Stomach (tissue), 9 donors: ENCODE results near the gene C1orf53. TPM values are rescaled to one million over a fixed set of nuclear protein-coding genes. Genes with fewer than 3 reads are reported as not detected.

Source experiments
- DNase-seq, 2 donors: peaks; one replicate each; pipeline versions ENCODE4 v3.0.0 to v3.0.0-alpha.2; 2013 to 2019
- H3K27ac ChIP-seq, 5 donors: fragments of 200-600 bp in 4 of 5; sonication (generic) in 4 of 5; one replicate each; pipeline ENCODE4 v1.5.1; 2013 to 2019; ENCODE audit warnings: mild to moderate bottlenecking in 1 of 5, moderate library complexity in 1 of 5
- H3K27me3 ChIP-seq, 3 donors: fragments of 200-600 bp; sonication (generic); one replicate each; pipeline ENCODE4 v1.5.1; 2017 to 2019; ENCODE audit warnings: mixed run types in 1 of 3
- H3K36me3 ChIP-seq, 4 donors: fragments of 200-600 bp; sonication (generic); 1 replicate in 3 of 4; 2 replicates in 1 of 4; pipeline ENCODE4 v1.5.1; 2016 to 2019
- H3K4me1 ChIP-seq, 4 donors: fragments of 200-600 bp; sonication (generic); one replicate each; pipeline ENCODE4 v1.5.1; 2016 to 2019
- H3K4me3 ChIP-seq, 4 donors: fragments of 200-600 bp; sonication (generic) in 3 of 4; one replicate each; pipeline ENCODE4 v1.5.1; 2016 to 2019; ENCODE audit warnings: mild to moderate bottlenecking in 1 of 4
- H3K9me3 ChIP-seq, 4 donors: fragments of 200-600 bp; sonication (generic); one replicate each; pipeline ENCODE4 v1.5.1; 2016 to 2019
- EP300 ChIP-seq: sonication (generic); formaldehyde crosslinking; IDR thresholded peaks from one replicate; pipeline ENCODE4 v1.6.1; 2017; ENCODE audit warnings: antibody characterized with exemption
- POLR2A ChIP-seq, 4 donors: fragments of 450-650 bp; IDR thresholded peaks; one replicate each; pipeline ENCODE4 v1.6.1; 2016; ENCODE audit warnings: antibody characterized with exemption in 4 of 4, control low read depth in 2 of 4, mild to moderate bottlenecking in 1 of 4, moderate library complexity in 1 of 4
- POLR2AphosphoS5 ChIP-seq, 3 donors: sonication (generic); formaldehyde crosslinking; IDR thresholded peaks; one replicate each; pipeline ENCODE4 v1.6.1; 2016; ENCODE audit warnings: antibody characterized with exemption in 3 of 3
- WGBS, 5 donors: extraction: QIAGEN DNeasy Blood & Tissue Kit in 3 of 5; methylation state at CpG; one replicate each; pipeline versions ENCODE4 v1.1.5 to v1.1.7; 2013 to 2018; 5-methylcytosine and 5-hydroxymethylcytosine counted together
- intact Hi-C: fragments of 100-400 bp; cut with DNase I; formaldehyde crosslinking; loops from one replicate; pipeline ENCODE4 v1.15.1; 2023; ENCODE audit warnings: low total_unique reads
- polyA plus RNA-seq, 3 donors: library from polyadenylated mRNA; stranded (reverse); fragments of 200-250 nt; gene quantifications; one replicate each; pipeline ENCODE4 v1.2.3, GENCODE V29; 2013
- total RNA-seq, 5 donors: library from RNA; depleted of rRNA; stranded (reverse); fragments of >200 nt; gene quantifications; one replicate each; pipeline versions ENCODE4 v1.1.0 to v1.2.3, GENCODE V29; 2014 to 2016
- TF ChIP-seq, protein P1 (sequence below), 7 experiments: fragments of 450-650 bp in 4 of 7; fragments of 200-600 bp in 3 of 7; sonication (generic) in 3 of 7; IDR thresholded peaks; one replicate each; pipeline ENCODE4 v1.5.1; 2016 to 2019; ENCODE audit warnings: antibody characterized with exemption in 7 of 7, control low read depth in 2 of 7, mild to moderate bottlenecking in 1 of 7
- donor health status: healthy with polysubstance abuse.
- donor health status: Bipolar disorder and iron deficiency.
- donor health status: healthy.

Gene C1orf53
- total and polyA plus RNA-seq, 8 donors, result 3.9 to 11.7 TPM; not detected in 6

DNA sequence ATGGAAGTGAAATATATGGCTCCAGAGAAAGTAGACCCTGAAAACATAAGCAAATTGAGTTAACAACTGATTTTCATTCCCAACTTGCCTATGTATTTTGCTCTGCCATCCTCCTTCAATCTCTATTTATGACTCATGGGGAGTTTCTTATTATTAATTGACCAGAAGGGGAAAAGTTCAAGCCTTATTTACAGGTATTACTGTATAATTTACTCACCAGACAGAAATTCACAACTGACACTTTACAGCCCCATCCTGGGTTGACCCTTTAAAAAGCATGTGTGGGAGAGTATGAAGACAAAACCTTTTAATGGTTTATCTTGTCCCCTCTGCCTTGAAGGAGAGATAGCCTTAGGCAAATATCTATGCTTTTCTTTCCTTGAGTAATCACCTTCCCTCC lies 39.8 kb upstream of the C1orf53 start:
- H3K27me3 ChIP-seq, result no peaks in the 10 kb centered on the region
- no peak overlapping the region for H3K4me3 ChIP-seq
- H3K4me1 ChIP-seq, result no peaks in the 10 kb centered on the region
- H3K9me3 ChIP-seq, result no peaks in the 10 kb centered on the region
- no peak for DNase-seq
- intact Hi-C loops, result no loop called here
- no peak overlapping the region for H3K27ac ChIP-seq
- TF ChIP-seq, protein P1, sequence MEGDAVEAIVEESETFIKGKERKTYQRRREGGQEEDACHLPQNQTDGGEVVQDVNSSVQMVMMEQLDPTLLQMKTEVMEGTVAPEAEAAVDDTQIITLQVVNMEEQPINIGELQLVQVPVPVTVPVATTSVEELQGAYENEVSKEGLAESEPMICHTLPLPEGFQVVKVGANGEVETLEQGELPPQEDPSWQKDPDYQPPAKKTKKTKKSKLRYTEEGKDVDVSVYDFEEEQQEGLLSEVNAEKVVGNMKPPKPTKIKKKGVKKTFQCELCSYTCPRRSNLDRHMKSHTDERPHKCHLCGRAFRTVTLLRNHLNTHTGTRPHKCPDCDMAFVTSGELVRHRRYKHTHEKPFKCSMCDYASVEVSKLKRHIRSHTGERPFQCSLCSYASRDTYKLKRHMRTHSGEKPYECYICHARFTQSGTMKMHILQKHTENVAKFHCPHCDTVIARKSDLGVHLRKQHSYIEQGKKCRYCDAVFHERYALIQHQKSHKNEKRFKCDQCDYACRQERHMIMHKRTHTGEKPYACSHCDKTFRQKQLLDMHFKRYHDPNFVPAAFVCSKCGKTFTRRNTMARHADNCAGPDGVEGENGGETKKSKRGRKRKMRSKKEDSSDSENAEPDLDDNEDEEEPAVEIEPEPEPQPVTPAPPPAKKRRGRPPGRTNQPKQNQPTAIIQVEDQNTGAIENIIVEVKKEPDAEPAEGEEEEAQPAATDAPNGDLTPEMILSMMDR (IDR thresholded peaks at IDR 0.05), result no peak
- no peak for TF ChIP-seq POLR2AphosphoS5 (IDR thresholded peaks at IDR 0.05)
- no peak for TF ChIP-seq POLR2A (IDR thresholded peaks at IDR 0.05)
- no peak for TF ChIP-seq EP300
- H3K36me3 ChIP-seq, result no peaks in the 10 kb centered on the region

DNA sequence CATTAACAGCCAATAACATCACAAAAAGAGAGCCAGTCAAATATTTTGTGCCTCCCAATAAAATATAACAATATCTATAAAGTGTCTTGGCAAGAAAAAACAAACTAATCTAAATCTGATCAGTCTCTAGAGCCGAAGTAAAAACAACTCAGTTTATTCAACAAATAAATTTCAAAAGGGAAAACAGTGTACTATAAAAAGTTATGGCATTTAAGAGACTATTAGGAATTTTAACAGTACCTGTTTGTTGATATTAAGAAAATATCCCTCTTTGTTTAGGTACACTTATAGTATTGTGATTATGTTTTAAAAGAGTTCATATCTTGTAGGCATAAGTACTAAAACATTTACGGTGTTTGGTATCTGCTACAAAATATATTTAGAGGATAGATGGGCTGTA lies 36.6 kb upstream of the C1orf53 start:
- H3K9me3 ChIP-seq, result no peaks in the 10 kb centered on the region
- 47 to 75% (median 55%) methylated on average over 2 of the region's 2 CpGs for WGBS, 5 donors
- no peak overlapping the region for H3K4me3 ChIP-seq
- intact Hi-C loops, result no loop called here
- no peaks in the 10 kb centered on the region for H3K36me3 ChIP-seq
- H3K27ac ChIP-seq, result no peak overlapping the region
- no peaks in the 10 kb centered on the region for H3K4me1 ChIP-seq
- DNase-seq, result no peak
- TF ChIP-seq POLR2AphosphoS5 (IDR thresholded peaks at IDR 0.05) (no peak), EP300 (no peak), POLR2A (IDR thresholded peaks at IDR 0.05) (no peak)
- TF ChIP-seq, protein P1 (IDR thresholded peaks at IDR 0.05), result no peak
- H3K27me3 ChIP-seq, result no peaks in the 10 kb centered on the region

DNA sequence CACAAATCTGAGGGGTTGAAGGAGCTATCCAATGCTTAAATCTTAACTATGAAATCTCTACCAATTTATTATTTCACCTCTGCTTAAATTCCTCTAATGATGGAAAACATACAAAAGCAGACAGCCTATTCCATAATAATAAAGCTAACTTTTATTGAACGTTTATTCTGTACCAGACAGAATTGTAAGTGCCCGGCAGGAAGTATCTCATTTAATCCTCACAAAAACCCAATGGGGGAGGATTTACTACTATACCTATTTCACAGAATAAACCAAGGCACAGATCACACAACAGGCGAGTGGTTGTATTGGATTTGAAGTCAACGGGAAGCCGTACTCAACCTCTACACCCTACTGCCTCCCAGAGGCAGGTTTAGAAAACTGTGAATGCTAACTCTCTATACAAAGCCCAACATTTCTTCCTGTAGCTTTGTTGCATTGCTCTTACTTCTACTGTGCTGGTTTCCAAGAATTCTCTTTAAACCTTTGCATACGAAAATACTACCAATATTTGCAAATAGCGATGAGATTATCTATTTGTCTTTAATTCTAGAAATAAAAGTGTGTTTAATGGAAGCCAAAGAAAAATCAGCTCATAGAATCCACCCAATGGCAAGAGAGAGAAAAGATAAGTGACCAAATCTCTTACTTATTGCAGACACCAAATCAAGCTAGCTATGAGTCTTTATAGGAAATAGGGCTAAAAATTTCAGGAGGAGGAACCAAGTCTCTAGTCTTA lies 33.5 kb upstream of the C1orf53 start:
- Histone ChIP-seq H3K4me1 (no peaks in the 10 kb centered on the region), H3K27me3 (no peaks in the 10 kb centered on the region), H3K36me3 (no peaks in the 10 kb centered on the region), H3K9me3 (no peaks in the 10 kb centered on the region), H3K4me3 (no peak overlapping the region), H3K27ac (no peak overlapping the region)
- 5 to 12% (median 8%) methylated on average over 7 of the region's 7 CpGs for WGBS, 5 donors
- DNase-seq, result peak in 1 of 2 donors; percentile 78
- intact Hi-C loops, result no loop called here
- TF ChIP-seq, protein P1 (IDR thresholded peaks at IDR 0.05), result peak in 5 of 7 experiments; percentile 17 to 46 (median 44)
- TF ChIP-seq POLR2AphosphoS5 (IDR thresholded peaks at IDR 0.05) (no peak), EP300 (no peak), POLR2A (IDR thresholded peaks at IDR 0.05) (no peak)

DNA sequence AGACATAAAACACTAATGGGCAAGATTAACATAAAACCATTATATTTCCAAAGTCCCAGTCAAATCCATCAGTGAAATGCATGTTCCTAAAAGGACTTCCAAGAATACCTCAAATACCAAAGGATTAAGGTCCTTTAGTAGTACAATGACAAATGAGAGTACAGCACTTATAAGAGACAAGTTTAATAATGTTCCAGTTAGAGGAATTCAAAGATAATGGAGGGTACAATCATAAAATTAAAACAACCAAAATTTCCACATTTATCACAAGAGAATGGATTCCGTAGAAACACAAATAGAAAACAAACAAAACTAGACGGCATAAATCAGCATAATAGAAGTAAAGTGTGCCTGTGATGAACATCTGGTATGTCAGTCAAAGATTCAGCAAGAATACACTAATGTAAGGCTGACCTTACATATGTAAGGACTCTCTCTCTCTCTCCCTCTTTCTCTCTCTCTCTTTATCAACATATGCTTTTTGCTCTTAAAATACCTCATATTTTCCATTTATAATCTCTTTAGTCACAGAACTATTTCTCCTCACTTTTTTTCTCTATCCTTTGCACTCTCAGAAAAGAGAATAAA lies 32.8 kb upstream of the C1orf53 start:
- Histone ChIP-seq H3K4me1 (no peaks in the 10 kb centered on the region), H3K36me3 (no peaks in the 10 kb centered on the region), H3K27me3 (no peaks in the 10 kb centered on the region), H3K27ac (no peak overlapping the region), H3K9me3 (no peaks in the 10 kb centered on the region), H3K4me3 (no peak overlapping the region)
- DNase-seq, result no peak
- WGBS, 5 donors, result 36 to 60% (median 49%) methylated on average over 2 of the region's 2 CpGs
- intact Hi-C loops, result no loop called here
- TF ChIP-seq POLR2AphosphoS5 (IDR thresholded peaks at IDR 0.05) (no peak), POLR2A (IDR thresholded peaks at IDR 0.05) (no peak), EP300 (no peak)
- TF ChIP-seq, protein P1 (IDR thresholded peaks at IDR 0.05), result no peak
